SK-N-MC (cell line): ENCODE data around the gene TAF6L.

Experiments used
- DNase-seq: peaks from one replicate; pipeline ENCODE4 v3.0.0-alpha.2; 2011; ENCODE audit warnings: low read depth, low spot score
- H3K27ac ChIP-seq: fragments of 200-600 bp; sonication (generic); 2 replicates; pipeline ENCODE4 v1.5.1; 2016; ENCODE audit warnings: mixed run types
- H3K36me3 ChIP-seq: fragments of 200-600 bp; sonication (generic); 2 replicates; pipeline ENCODE4 v1.6.1; 2017; ENCODE audit warnings: antibody characterized with exemption, low read length, mixed read lengths; ENCODE audit not compliant: insufficient read depth
- H3K4me3 ChIP-seq: fragments of 200-600 bp; sonication (generic); 2 replicates; pipeline ENCODE4 v1.5.1; 2016
- H3K9ac ChIP-seq: fragments of 200-600 bp; sonication (generic); 2 replicates; pipeline ENCODE4 v1.8.0; 2017; ENCODE audit warnings: mixed run types, mixed read lengths; ENCODE audit not compliant: insufficient read length
- H3K9me3 ChIP-seq: fragments of 200-600 bp; sonication (generic); 2 replicates; pipeline ENCODE4 v1.6.1; 2017; ENCODE audit warnings: low read depth, mild to moderate bottlenecking, antibody characterized with exemption, low read length, moderate library complexity, mixed read lengths
- EZH2 ChIP-seq: fragments of 200-600 bp; sonication (generic); IDR thresholded peaks from one replicate; pipeline ENCODE4 v1.6.1; 2017; ENCODE audit warnings: antibody characterized with exemption
- FOXP2 ChIP-seq: optimal IDR thresholded peaks from 2 replicates; pipeline ENCODE3; 2011; ENCODE audit warnings: mild to moderate bottlenecking, moderate library complexity; ENCODE audit not compliant: insufficient read depth; ENCODE audit errors: extremely low read length, control extremely low read depth
- POLR2AphosphoS5 ChIP-seq: IDR thresholded peaks from 2 replicates; pipeline ENCODE4 v1.6.1; 2012; ENCODE audit warnings: mild to moderate bottlenecking, low read depth, low read length, borderline replicate concordance

TAF6L gene

DNA sequence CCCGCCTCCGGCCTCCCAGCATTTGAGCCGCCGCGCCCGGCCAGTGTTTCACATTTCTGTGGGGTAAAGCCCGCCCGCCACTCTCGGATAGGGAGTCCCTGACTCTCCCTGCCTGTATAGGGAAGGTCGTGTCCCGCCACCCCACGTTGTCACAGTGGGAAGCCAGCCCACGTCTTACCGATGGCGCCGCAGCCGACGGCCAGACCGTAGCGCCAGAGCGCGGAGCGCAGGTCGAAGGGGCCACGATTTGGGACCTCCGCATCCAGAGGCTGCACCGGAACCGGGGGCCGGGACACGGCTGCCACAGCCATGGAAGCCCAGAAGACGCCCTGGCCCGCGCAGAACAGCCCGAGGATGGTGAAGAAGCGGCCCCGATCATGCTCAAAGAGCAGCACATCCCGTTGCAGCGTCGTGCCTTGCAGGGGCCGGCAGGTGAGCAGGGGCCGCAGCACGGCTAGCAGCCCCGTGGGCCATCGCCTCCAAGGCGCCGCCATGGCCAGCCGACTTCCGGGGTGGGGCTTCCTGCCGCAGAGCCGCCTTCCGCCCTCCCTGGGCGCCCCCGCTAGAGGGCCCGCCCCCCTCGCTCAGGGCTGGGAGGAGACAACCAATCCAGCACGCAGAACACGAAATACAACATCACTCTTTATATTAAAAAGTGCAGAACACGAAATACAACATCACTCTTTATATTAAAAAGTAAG lies 20.5 kb downstream of the TAF6L start, which contains the start of gene TMEM223:
Gene TMEM223 (minus strand): TSS at position 506 of the 701 bp plus-strand sequence. CDS start 12 bp downstream, at position 494.
- peak within 1 kb of the TSS; percentile 91 for H3K9ac ChIP-seq
- H3K36me3 ChIP-seq: peaks cover 59% of the 10 kb centered on the region
- TF ChIP-seq EZH2 (no peak), POLR2AphosphoS5 (peak; percentile 96), FOXP2 (no peak)
- H3K4me3 ChIP-seq: peak within 1 kb of the TSS; percentile 84
- DNase-seq: no peak
- no peaks in the 10 kb centered on the region for H3K9me3 ChIP-seq
- H3K27ac ChIP-seq: peak within 1 kb of the TSS; percentile 87

DNA sequence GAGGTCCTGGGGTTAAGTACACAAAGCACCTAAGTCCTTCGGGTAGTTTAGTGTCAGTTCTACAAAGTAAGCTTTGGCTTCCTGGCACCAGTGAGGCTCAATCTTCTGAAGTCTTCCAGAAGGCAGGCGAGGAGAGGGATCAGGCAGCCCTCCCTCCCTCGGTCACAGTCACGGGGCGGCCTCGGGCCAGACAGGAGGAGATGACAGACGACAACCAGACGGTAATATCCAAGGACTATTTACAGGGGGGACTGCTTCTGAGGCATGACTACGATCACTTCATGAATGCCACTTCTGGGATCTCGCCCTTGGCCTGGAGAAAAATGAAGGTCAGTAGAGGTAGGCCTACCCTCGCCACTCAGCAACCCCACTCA lies 21.0 kb downstream of the TAF6L start:
- DNase-seq: no peak

GRCh38 chr11:62794201-62794775 lies 23.1 kb downstream of the TAF6L start:
- no peak for DNase-seq
- TF ChIP-seq POLR2AphosphoS5: no peak
- no peak for TF ChIP-seq EZH2
- no peak for TF ChIP-seq FOXP2
- no peak overlapping the region for H3K27ac ChIP-seq
- no peaks in the 10 kb centered on the region for H3K9me3 ChIP-seq
- no peak overlapping the region for H3K4me3 ChIP-seq
- peaks cover 79% of the 10 kb centered on the region for H3K36me3 ChIP-seq
- H3K9ac ChIP-seq: no peak overlapping the region

More for the DNA sequence above, 21.0 kb downstream of the TAF6L start:
- Histone ChIP-seq H3K9ac (peak overlapping the region; percentile 24), H3K36me3 (peaks cover 64% of the 10 kb centered on the region), H3K9me3 (no peaks in the 10 kb centered on the region), H3K27ac (peak overlapping the region; percentile 87), H3K4me3 (peak overlapping the region; percentile 84)
- TF ChIP-seq EZH2 (no peak), POLR2AphosphoS5 (no peak), FOXP2 (no peak)

GRCh38 chr11:62796281-62796680 lies 25.1 kb downstream of the TAF6L start:
- Histone ChIP-seq H3K27ac (no peak overlapping the region), H3K9me3 (no peaks in the 10 kb centered on the region), H3K9ac (no peak overlapping the region), H3K4me3 (no peak overlapping the region), H3K36me3 (peaks cover 80% of the 10 kb centered on the region)
- no peak for TF ChIP-seq EZH2
- TF ChIP-seq POLR2AphosphoS5: no peak
- no peak for TF ChIP-seq FOXP2
- DNase-seq: no peak

DNA sequence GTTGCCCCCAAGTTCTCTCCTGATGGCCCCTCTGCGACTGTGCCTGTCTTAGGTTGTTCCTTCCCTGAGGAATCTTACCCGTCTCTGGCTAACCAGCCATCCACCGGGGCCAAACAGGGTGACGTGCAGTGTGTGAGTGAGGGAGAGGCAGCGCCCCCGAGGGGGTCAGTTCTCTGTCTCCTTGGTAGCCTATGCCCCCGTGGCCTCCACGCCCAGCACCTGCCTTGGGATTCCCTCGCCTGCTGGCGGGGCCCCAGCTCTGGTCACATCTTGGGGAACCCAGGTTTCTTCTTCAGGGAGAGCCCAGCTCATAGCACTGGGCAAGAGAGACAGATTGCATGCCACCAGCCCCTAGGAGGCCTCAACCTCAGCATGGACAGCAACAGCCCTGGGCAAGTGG lies 28.3 kb downstream of the TAF6L start:
- TF ChIP-seq FOXP2 (no peak), POLR2AphosphoS5 (no peak), EZH2 (no peak)

GRCh38 chr11:62801071-62801470 lies 29.9 kb downstream of the TAF6L start:
- H3K9me3 ChIP-seq: no peaks in the 10 kb centered on the region
- peaks cover 64% of the 10 kb centered on the region for H3K36me3 ChIP-seq
- no peak overlapping the region for H3K27ac ChIP-seq
- no peak overlapping the region for H3K9ac ChIP-seq
- no peak overlapping the region for H3K4me3 ChIP-seq
- DNase-seq: no peak
- no peak for TF ChIP-seq EZH2
- no peak for TF ChIP-seq POLR2AphosphoS5
- no peak for TF ChIP-seq FOXP2

More for the DNA sequence above, 28.3 kb downstream of the TAF6L start:
- Histone ChIP-seq H3K27ac (no peak overlapping the region), H3K9ac (no peak overlapping the region), H3K9me3 (no peaks in the 10 kb centered on the region), H3K36me3 (peaks cover 80% of the 10 kb centered on the region), H3K4me3 (no peak overlapping the region)
- no peak for DNase-seq

- TF ChIP-seq FOXP2 (no peak), EZH2 (no peak), POLR2AphosphoS5 (no peak)
- DNase-seq: no peak
- Histone ChIP-seq H3K27ac (peak overlapping the region; percentile 55; the same call in 1 of the 2 replicates), H3K4me3 (peak overlapping the region; percentile 86), H3K9me3 (no peaks in the 10 kb centered on the region), H3K9ac (peak overlapping the region; percentile 99), H3K36me3 (peaks cover 36% of the 10 kb centered on the region)
Observed at GRCh38 chr11:62804310-62805075, 33.3 kb downstream of the TAF6L start.
